Mononuclear cell (primary cell): ENCODE results near the gene ATG5. TPM values are rescaled to one million over a fixed set of nuclear protein-coding genes. Genes with fewer than 3 reads are reported as not detected.

Experiments used
- H3K27me3 ChIP-seq: 2 replicates; pipeline ENCODE4 v1.6.0; 2011; ENCODE audit warnings: low read length, control low read depth; ENCODE audit not compliant: insufficient read depth
- H3K4me1 ChIP-seq: 2 replicates; pipeline ENCODE4 v1.5.1; 2011; ENCODE audit warnings: mild to moderate bottlenecking, low read length, control low read depth; ENCODE audit not compliant: insufficient read depth
- H3K4me3 ChIP-seq: 2 replicates; pipeline ENCODE4 v1.5.1; 2011; ENCODE audit warnings: mild to moderate bottlenecking, low read length, moderate library complexity
- H3K9me3 ChIP-seq: 2 replicates; pipeline ENCODE4 v1.5.1; 2011; ENCODE audit warnings: low read depth, mild to moderate bottlenecking, control low read depth, low read length
- total RNA-seq: library from RNA; depleted of rRNA; stranded (reverse); fragments of >200 nt; gene quantifications from one replicate; pipeline ENCODE4 v1.2.3, GENCODE V29; 2012

ATG5 gene
- total RNA-seq, 1 donor, result 62.8 TPM

DNA sequence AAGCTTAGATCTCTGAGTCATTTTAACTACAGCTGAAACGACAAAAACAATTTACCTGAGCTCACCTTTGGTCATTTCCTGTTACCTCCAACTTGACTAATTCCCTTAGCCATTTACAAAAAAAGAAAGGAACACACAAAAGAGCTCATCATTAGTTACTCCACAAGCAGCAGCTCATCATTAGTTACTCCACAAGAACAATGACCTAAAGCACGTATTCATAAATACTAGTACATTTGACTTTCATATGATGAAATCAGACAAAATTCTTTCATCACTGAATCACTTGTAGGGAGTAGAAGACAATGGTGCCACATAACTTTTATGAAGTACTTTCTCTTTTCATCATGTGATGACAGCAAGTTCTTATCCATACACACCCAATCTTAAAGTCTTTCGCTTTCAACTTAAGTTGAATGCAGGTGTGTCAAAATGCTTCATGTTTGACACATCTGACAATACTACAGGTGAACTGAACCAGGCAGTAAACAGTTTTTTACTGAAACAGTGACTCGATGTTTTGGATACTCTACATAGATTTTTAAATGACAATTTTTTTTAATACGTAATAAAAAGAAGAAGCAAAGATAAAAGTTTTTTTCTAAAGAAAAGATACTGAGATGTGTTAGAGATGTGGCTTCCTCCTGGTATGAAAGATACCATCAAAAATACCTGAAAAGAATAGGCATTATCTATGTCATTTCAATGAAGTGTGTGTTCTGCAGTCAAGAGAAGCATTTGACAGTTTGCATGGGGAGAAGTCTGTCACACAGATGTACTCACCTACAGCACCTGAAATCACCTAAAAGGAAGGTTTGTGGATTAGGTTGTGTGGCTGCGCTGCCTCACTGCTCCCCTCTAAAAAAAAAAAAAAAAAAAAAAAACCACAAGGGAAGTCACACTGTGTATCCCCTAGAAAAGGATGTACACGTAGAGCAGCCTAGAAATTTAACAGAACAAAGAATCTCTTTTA, 130.3 kb downstream of the ATG5 start:
- Histone ChIP-seq H3K9me3 (no peaks in the 10 kb centered on the region), H3K4me1 (peaks cover 15% of the 10 kb centered on the region), H3K27me3 (no peaks in the 10 kb centered on the region), H3K4me3 (no peak overlapping the region)

DNA sequence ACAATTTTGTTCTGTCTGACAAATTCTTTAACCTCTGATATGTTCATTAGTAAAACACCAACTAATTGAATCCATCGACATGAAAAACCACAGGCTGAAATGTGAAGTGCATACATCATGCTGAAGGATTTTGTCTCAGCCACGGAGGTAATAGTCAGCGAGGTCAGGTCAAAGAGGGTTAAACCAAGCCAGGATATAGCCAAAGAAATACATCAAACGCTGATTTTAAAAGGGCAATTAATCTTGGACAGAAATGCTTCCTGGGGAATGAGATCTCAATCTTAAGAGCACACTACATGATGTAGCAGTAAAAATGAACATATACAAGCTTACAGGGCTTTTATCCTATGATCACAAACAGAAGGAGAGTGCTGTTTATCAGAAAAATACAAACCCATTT, 132.7 kb downstream of the ATG5 start:
- Histone ChIP-seq H3K9me3 (no peaks in the 10 kb centered on the region), H3K4me1 (peaks cover 15% of the 10 kb centered on the region), H3K27me3 (no peaks in the 10 kb centered on the region), H3K4me3 (no peak overlapping the region)

DNA sequence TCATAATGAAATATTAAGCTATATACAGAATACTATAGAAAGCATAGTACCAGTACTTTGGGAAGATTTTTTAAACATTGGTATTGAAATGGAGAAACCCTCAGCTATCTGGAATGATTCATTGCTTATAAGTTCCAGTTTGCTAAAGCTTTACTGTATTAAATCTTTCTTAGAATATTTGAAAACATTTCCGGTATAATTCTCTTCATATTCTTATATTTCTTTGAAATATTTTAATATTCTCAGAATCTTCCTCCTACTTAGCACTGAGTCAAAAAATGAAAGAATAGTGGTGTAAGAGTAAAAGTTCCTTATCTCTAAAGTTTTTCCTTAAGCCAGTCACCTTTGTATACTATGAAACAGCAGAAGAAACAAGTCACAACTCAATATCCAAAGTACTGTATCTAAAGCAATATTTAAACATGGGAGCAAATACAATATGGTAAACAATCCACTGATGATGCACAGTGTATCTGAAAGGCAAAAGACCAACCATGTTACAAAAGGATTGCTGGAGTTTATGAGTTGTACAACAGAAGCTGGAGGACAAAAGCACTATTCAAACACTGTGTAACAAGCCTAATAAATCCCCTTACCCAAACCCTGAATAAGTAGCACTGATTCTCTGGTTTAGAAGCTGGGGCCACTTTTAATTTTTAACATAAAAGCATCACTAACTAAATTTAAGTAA, 137.3 kb downstream of the ATG5 start:
- Histone ChIP-seq H3K4me3 (no peak overlapping the region), H3K27me3 (no peaks in the 10 kb centered on the region), H3K9me3 (no peaks in the 10 kb centered on the region), H3K4me1 (no peaks in the 10 kb centered on the region)

DNA sequence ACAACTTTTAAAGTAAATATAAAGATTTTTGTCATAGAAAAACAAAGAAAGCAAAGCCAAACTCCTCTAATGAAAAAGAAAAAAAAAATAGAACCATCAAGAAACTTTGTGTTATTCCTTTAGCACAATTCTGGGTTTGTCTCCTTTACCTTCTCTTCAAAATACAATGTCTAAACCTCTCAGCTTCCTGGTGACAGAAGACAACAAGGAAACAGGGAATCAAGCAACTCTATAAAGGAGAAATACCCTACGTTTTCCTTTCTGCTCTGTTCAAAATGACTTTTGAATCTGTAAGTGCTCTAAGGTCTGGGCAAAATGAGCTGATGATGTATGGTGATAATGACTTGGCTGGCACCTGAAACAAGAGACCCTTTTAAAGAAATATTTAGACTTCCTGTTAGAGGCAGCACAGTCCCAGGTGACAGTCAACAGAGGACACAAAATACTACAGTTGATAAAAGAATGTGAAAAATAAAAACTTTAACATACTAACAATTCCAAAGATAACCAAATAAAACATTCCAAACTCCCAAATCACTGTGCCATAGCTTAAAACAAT, 138.1 kb downstream of the ATG5 start:
- Histone ChIP-seq H3K4me1 (no peaks in the 10 kb centered on the region), H3K4me3 (no peak overlapping the region), H3K27me3 (no peaks in the 10 kb centered on the region), H3K9me3 (no peaks in the 10 kb centered on the region)

DNA sequence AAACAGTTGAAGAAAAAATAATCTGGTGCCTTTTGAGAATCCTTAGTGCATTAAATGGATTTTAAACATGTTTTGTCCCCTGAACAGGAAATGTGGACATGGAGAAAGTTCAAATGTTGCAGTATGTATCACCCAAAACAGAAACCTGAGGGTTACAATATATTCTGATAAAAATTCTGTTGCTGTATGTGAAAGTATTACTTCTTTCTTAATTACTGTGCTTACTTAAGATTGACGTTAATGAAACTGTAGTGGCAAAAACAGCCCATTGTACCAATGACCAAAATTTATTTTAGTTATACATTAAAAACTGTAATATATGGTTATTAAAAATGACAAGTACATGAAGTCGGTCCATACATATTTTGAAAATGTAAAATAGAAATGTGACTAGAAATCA, 138.8 kb downstream of the ATG5 start:
- Histone ChIP-seq H3K27me3 (no peaks in the 10 kb centered on the region), H3K4me1 (no peaks in the 10 kb centered on the region), H3K9me3 (no peaks in the 10 kb centered on the region), H3K4me3 (no peak overlapping the region)

DNA sequence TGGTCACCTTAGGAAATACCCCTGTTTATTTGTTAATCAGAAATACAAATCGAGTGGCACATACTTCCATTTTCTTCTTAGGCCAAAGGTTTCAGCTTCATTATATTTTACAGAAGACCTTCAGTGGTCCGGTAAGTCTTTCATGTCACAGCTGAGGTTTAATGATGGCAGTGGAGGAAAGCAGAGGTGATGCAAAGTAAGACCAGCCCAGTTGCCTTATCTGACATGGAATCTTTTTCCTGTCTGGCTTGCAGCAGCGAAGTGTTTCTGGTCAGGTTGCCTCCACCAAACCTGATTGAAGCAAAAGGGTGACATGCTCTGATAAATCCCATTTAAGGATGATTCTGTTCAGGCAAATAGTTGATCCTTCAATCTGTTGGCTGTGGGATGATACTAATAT, 139.4 kb downstream of the ATG5 start:
- Histone ChIP-seq H3K9me3 (no peaks in the 10 kb centered on the region), H3K4me1 (no peaks in the 10 kb centered on the region), H3K4me3 (no peak overlapping the region), H3K27me3 (no peaks in the 10 kb centered on the region)

GRCh38 chr6:106185615-106186014, 139.9 kb downstream of the ATG5 start:
- peaks cover 3% of the 10 kb centered on the region for H3K4me1 ChIP-seq
- H3K9me3 ChIP-seq, result no peaks in the 10 kb centered on the region
- no peaks in the 10 kb centered on the region for H3K27me3 ChIP-seq
- H3K4me3 ChIP-seq, result no peak overlapping the region

- Histone ChIP-seq H3K27me3 (no peaks in the 10 kb centered on the region), H3K4me1 (peaks cover 7% of the 10 kb centered on the region), H3K4me3 (no peak overlapping the region), H3K9me3 (no peaks in the 10 kb centered on the region)
Observed at GRCh38 chr6:106184629-106185028, 140.9 kb downstream of the ATG5 start.

- H3K9me3 ChIP-seq, result no peaks in the 10 kb centered on the region
- H3K4me1 ChIP-seq, result peaks cover 19% of the 10 kb centered on the region
- no peak overlapping the region for H3K4me3 ChIP-seq
- H3K27me3 ChIP-seq, result no peaks in the 10 kb centered on the region
Observed at GRCh38 chr6:106183430-106183829, 142.1 kb downstream of the ATG5 start.

DNA sequence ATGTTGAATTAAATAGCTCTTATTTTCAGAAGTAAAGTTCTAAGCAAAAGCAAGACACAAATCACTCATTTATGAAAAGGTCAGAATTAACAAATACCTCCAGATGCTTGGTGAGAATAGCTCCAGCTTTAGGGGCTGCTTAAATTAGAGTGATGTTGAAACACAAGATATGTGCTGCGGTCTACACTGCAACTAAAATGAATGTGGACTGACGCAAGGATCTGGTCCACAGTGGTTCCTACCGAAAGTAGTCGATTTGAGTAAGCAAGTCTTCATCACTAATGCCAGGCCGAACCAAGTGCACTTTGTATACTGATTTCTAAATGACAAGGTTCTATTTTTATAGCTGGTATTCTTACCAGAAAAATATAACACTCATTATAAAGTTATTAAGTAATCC, 143.1 kb downstream of the ATG5 start:
- peaks cover 23% of the 10 kb centered on the region for H3K4me1 ChIP-seq
- H3K9me3 ChIP-seq, result no peaks in the 10 kb centered on the region
- H3K4me3 ChIP-seq, result no peak overlapping the region
- no peaks in the 10 kb centered on the region for H3K27me3 ChIP-seq

GRCh38 chr6:106181664-106182418, 143.7 kb downstream of the ATG5 start:
- Histone ChIP-seq H3K4me3 (no peak overlapping the region), H3K9me3 (no peaks in the 10 kb centered on the region), H3K4me1 (peaks cover 23% of the 10 kb centered on the region), H3K27me3 (no peaks in the 10 kb centered on the region)

- Histone ChIP-seq H3K27me3 (no peaks in the 10 kb centered on the region), H3K4me1 (peaks cover 23% of the 10 kb centered on the region), H3K9me3 (no peaks in the 10 kb centered on the region), H3K4me3 (no peak overlapping the region)
Observed at GRCh38 chr6:106180208-106180607, 145.4 kb downstream of the ATG5 start.

DNA sequence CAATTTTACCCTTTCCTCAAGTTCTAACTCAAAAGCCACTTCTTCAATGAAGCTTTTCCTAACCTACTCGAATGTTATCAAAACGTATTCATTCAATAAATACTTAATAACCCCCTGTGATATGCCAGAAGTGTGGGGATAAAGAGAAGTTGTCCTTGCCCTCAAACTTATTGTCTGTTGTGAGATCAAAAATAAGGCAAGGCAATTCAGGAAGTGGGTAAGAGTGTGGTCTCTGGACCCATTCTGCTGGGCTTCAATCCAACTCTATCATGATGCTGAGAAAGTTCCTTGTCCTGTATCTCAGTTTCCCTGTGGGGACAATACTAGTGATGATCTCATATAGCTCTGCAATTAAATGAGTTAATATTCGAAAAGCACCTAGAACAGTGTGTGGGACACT, 146.7 kb downstream of the ATG5 start:
- Histone ChIP-seq H3K9me3 (no peaks in the 10 kb centered on the region), H3K4me1 (peaks cover 23% of the 10 kb centered on the region)

GRCh38 chr6:106177786-106178185, 147.8 kb downstream of the ATG5 start:
- peaks cover 23% of the 10 kb centered on the region for H3K4me1 ChIP-seq
- no peaks in the 10 kb centered on the region for H3K9me3 ChIP-seq
- H3K4me3 ChIP-seq, result no peak overlapping the region
- no peaks in the 10 kb centered on the region for H3K27me3 ChIP-seq

More for the DNA sequence above, 146.7 kb downstream of the ATG5 start:
- H3K4me3 ChIP-seq, result no peak overlapping the region
- H3K27me3 ChIP-seq, result no peaks in the 10 kb centered on the region
